Measurements from ENCODE around the gene MMP11. TPM values are rescaled to one million over a fixed set of nuclear protein-coding genes. Genes with fewer than 3 reads are reported as not detected.

The MMP11 gene
- total and polyA plus RNA-seq, 2 of the 13 experiments (the other 11 are each of a cell fraction or from before 2014, with no cell fraction given) = 8.9 to 28.6 TPM

GRCh38 chr22:23750714-23751440 is 21.8 kb upstream of the MMP11 start, which contains the start of gene ZNF70 (continued):
- TF ChIP-seq, protein P1, sequence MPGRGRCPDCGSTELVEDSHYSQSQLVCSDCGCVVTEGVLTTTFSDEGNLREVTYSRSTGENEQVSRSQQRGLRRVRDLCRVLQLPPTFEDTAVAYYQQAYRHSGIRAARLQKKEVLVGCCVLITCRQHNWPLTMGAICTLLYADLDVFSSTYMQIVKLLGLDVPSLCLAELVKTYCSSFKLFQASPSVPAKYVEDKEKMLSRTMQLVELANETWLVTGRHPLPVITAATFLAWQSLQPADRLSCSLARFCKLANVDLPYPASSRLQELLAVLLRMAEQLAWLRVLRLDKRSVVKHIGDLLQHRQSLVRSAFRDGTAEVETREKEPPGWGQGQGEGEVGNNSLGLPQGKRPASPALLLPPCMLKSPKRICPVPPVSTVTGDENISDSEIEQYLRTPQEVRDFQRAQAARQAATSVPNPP (CRISPR knock-in tag; IDR thresholded peaks at IDR 0.05) = no peak
- TF ChIP-seq ZBTB7B (CRISPR knock-in tag; IDR thresholded peaks at IDR 0.05) (0 out of 2 replicates have a peak, but pooled peaks have one; percentile 21), PAX8 (CRISPR knock-in tag; IDR thresholded peaks at IDR 0.05; ENCODE audit: borderline replicate concordance) (no peak), ZSCAN31 (CRISPR knock-in tag; IDR thresholded peaks at IDR 0.05; ENCODE audit: low read depth) (no peak), NFIC (IDR thresholded peaks at IDR 0.05; ENCODE audit: low read length) (no peak), KLF13 (CRISPR knock-in tag; IDR thresholded peaks at IDR 0.05) (no peak), CAMTA2 (CRISPR knock-in tag; IDR thresholded peaks at IDR 0.05; ENCODE audit: borderline replicate concordance) (no peak), ZNF33B (CRISPR knock-in tag; IDR thresholded peaks at IDR 0.05) (no peak), PHF21A (CRISPR knock-in tag; IDR thresholded peaks at IDR 0.05) (peak; percentile 27; the same call in 1 of the 2 replicates), ZNF3 (CRISPR knock-in tag; IDR thresholded peaks at IDR 0.05) (no peak), ZNF354B (CRISPR knock-in tag; IDR thresholded peaks at IDR 0.05) (no peak), ZNF446 (CRISPR knock-in tag; IDR thresholded peaks at IDR 0.05) (no peak; the same call in 1 of the 2 replicates), SKI (IDR thresholded peaks at IDR 0.05; ENCODE audit: partially characterized antibody) (no peak), MYNN (CRISPR knock-in tag; IDR thresholded peaks at IDR 0.05; ENCODE audit: low read depth) (no peak), ZNF550 (CRISPR knock-in tag; IDR thresholded peaks at IDR 0.05; ENCODE audit: borderline replicate concordance) (no peak), KDM5A (IDR thresholded peaks at IDR 0.05; ENCODE audit: borderline replicate concordance, low read length) (peak; percentile 27; the same call in 1 of the 2 replicates)
- TF ChIP-seq, protein P2, sequence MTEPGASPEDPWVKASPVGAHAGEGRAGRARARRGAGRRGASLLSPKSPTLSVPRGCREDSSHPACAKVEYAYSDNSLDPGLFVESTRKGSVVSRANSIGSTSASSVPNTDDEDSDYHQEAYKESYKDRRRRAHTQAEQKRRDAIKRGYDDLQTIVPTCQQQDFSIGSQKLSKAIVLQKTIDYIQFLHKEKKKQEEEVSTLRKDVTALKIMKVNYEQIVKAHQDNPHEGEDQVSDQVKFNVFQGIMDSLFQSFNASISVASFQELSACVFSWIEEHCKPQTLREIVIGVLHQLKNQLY (CRISPR knock-in tag; IDR thresholded peaks at IDR 0.05) = no peak
- TF ChIP-seq, protein P3, sequence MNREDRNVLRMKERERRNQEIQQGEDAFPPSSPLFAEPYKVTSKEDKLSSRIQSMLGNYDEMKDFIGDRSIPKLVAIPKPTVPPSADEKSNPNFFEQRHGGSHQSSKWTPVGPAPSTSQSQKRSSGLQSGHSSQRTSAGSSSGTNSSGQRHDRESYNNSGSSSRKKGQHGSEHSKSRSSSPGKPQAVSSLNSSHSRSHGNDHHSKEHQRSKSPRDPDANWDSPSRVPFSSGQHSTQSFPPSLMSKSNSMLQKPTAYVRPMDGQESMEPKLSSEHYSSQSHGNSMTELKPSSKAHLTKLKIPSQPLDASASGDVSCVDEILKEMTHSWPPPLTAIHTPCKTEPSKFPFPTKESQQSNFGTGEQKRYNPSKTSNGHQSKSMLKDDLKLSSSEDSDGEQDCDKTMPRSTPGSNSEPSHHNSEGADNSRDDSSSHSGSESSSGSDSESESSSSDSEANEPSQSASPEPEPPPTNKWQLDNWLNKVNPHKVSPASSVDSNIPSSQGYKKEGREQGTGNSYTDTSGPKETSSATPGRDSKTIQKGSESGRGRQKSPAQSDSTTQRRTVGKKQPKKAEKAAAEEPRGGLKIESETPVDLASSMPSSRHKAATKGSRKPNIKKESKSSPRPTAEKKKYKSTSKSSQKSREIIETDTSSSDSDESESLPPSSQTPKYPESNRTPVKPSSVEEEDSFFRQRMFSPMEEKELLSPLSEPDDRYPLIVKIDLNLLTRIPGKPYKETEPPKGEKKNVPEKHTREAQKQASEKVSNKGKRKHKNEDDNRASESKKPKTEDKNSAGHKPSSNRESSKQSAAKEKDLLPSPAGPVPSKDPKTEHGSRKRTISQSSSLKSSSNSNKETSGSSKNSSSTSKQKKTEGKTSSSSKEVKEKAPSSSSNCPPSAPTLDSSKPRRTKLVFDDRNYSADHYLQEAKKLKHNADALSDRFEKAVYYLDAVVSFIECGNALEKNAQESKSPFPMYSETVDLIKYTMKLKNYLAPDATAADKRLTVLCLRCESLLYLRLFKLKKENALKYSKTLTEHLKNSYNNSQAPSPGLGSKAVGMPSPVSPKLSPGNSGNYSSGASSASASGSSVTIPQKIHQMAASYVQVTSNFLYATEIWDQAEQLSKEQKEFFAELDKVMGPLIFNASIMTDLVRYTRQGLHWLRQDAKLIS (CRISPR knock-in tag; IDR thresholded peaks at IDR 0.05) = no peak
- TF ChIP-seq, protein P4, sequence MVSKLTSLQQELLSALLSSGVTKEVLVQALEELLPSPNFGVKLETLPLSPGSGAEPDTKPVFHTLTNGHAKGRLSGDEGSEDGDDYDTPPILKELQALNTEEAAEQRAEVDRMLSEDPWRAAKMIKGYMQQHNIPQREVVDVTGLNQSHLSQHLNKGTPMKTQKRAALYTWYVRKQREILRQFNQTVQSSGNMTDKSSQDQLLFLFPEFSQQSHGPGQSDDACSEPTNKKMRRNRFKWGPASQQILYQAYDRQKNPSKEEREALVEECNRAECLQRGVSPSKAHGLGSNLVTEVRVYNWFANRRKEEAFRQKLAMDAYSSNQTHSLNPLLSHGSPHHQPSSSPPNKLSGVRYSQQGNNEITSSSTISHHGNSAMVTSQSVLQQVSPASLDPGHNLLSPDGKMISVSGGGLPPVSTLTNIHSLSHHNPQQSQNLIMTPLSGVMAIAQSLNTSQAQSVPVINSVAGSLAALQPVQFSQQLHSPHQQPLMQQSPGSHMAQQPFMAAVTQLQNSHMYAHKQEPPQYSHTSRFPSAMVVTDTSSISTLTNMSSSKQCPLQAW (CRISPR knock-in tag; IDR thresholded peaks at IDR 0.05) = no peak
- TF ChIP-seq, protein P5, sequence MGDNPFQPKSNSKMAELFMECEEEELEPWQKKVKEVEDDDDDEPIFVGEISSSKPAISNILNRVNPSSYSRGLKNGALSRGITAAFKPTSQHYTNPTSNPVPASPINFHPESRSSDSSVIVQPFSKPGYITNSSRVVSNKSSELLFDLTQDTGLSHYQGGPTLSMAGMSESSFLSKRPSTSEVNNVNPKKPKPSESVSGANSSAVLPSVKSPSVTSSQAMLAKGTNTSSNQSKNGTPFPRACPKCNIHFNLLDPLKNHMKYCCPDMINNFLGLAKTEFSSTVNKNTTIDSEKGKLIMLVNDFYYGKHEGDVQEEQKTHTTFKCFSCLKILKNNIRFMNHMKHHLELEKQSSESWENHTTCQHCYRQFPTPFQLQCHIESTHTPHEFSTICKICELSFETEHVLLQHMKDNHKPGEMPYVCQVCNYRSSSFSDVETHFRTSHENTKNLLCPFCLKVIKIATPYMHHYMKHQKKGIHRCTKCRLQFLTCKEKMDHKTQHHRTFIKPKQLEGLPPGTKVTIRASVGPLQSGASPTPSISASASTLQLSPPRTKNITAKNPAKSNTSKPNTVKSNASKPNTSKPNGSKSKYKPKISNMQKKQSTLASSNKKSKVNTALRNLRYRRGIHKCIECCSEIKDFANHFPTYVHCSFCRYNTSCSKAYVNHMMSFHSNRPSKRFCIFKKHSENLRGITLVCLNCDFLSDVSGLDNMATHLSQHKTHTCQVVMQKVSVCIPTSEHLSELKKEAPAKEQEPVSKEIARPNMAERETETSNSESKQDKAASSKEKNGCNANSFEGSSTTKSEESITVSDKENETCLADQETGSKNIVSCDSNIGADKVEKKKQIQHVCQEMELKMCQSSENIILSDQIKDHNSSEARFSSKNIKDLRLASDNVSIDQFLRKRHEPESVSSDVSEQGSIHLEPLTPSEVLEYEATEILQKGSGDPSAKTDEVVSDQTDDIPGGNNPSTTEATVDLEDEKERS (CRISPR knock-in tag; IDR thresholded peaks at IDR 0.05) = no peak
